GM23248 (cell line): Measurements from ENCODE around the gene POLN. TPM values are rescaled to one million over a fixed set of nuclear protein-coding genes. Genes with fewer than 3 reads are reported as not detected.

Source experiments
- DNase-seq: peaks from one replicate; pipeline ENCODE4 v3.0.0-alpha.2; 2015
- H2AFZ ChIP-seq: fragments of 200-600 bp; sonication (generic); 2 replicates; pipeline ENCODE4 v1.6.1; 2016; ENCODE audit warnings: antibody characterized with exemption
- H3F3A ChIP-seq: fragments of 200-600 bp; sonication (generic); 2 replicates; pipeline ENCODE4 v1.6.1; 2016; ENCODE audit warnings: mild to moderate bottlenecking, antibody characterized with exemption, mixed run types; ENCODE audit not compliant: insufficient read depth
- H3K27ac ChIP-seq: fragments of 200-600 bp; sonication (generic); 2 replicates; pipeline ENCODE4 v1.5.1; 2016; ENCODE audit warnings: mild to moderate bottlenecking
- H3K27me3 ChIP-seq: fragments of 200-600 bp; sonication (generic); replicated peaks from 2 replicates; pipeline ENCODE4 v1.6.1; 2016; ENCODE audit warnings: mild to moderate bottlenecking; ENCODE audit not compliant: insufficient read depth
- H3K36me3 ChIP-seq: fragments of 200-600 bp; sonication (generic); 2 replicates; pipeline ENCODE4 v1.6.1; 2016; ENCODE audit warnings: low read depth, mild to moderate bottlenecking
- H3K4me1 ChIP-seq: fragments of 200-600 bp; sonication (generic); 2 replicates; pipeline ENCODE4 v1.6.1; 2016; ENCODE audit warnings: mild to moderate bottlenecking; ENCODE audit not compliant: insufficient read depth
- H3K4me2 ChIP-seq: fragments of 200-600 bp; sonication (generic); one replicate; pipeline ENCODE4 v1.6.1; 2016; ENCODE audit warnings: mild to moderate bottlenecking; ENCODE audit not compliant: unreplicated experiment
- H3K4me3 ChIP-seq: fragments of 200-600 bp; sonication (generic); 2 replicates; pipeline ENCODE4 v1.5.1; 2016; ENCODE audit warnings: mild to moderate bottlenecking
- H3K79me2 ChIP-seq: fragments of 200-600 bp; sonication (generic); 2 replicates; pipeline ENCODE4 v1.6.1; 2016; ENCODE audit warnings: mild to moderate bottlenecking; ENCODE audit not compliant: insufficient read depth
- H3K9ac ChIP-seq: fragments of 200-600 bp; sonication (generic); 2 replicates; pipeline ENCODE4 v1.6.1; 2016; ENCODE audit warnings: mild to moderate bottlenecking
- H3K9me2 ChIP-seq: fragments of 200-600 bp; sonication (generic); 2 replicates; pipeline ENCODE4 v1.6.1; 2016; ENCODE audit warnings: mixed run types, mild to moderate bottlenecking, moderate library complexity; ENCODE audit not compliant: insufficient read depth
- H3K9me3 ChIP-seq: fragments of 200-600 bp; sonication (generic); one replicate; pipeline ENCODE4 v1.6.1; 2017; ENCODE audit warnings: low read depth
- H4K20me1 ChIP-seq: fragments of 200-600 bp; sonication (generic); 2 replicates; pipeline ENCODE4 v1.6.0; 2016; ENCODE audit not compliant: insufficient read depth
- EZH2 ChIP-seq: fragments of 200-600 bp; sonication (generic); IDR thresholded peaks from 2 replicates; pipeline ENCODE4 v1.6.1; 2018; ENCODE audit warnings: antibody characterized with exemption, mild to moderate bottlenecking; ENCODE audit not compliant: insufficient read depth, poor library complexity, severe bottlenecking
- EZH2phosphoT487 ChIP-seq: fragments of 200-600 bp; sonication (generic); IDR thresholded peaks from 2 replicates; pipeline ENCODE4 v1.6.1; 2018; ENCODE audit warnings: antibody characterized with exemption, moderate library complexity, mild to moderate bottlenecking, low read depth; ENCODE audit not compliant: insufficient read depth
- WGBS, 2 experiments: methylation state at CpG; one replicate each; pipeline ENCODE4 v1.1.6; 2015 to 2017; ENCODE audit warnings: low lambda C conversion rate in 2 of 2, low coverage in 1 of 2; ENCODE audit errors: missing lambda C conversion rate in 2 of 2; 5-methylcytosine and 5-hydroxymethylcytosine counted together
- in situ Hi-C: fragments of 300-500 bp; cut with MboI; formaldehyde crosslinking; loops from 2 replicates; pipeline ENCODE4 v1.15.0; 2020
- polyA plus RNA-seq: library from polyadenylated mRNA; unstranded; fragments of >200 nt; fragmentation: Nextera tagmentation; extraction: Ambion mirVana; gene quantifications from 2 replicates; pipeline ENCODE4 v1.2.1, GENCODE V29; 2016
- total RNA-seq: library from RNA; depleted of rRNA; stranded (reverse); fragments of >200 nt; shearing (Covaris generic); gene quantifications from 2 replicates; pipeline ENCODE4 v1.2.3, GENCODE V29; 2014

The POLN gene
- total and polyA plus RNA-seq, 2 experiments from 2014 or later = 1.6 to 3.9 TPM

- 95 to 97% methylated on average over 1 of the region's 1 CpG for WGBS, 2 experiments
- H3K9ac ChIP-seq = no peak overlapping the region
- H3K4me2 ChIP-seq = no peak overlapping the region
- H2AFZ ChIP-seq = no peak overlapping the region
- no peaks in the 10 kb centered on the region for H3F3A ChIP-seq
- DNase-seq = no peak
- no peaks in the 10 kb centered on the region for H4K20me1 ChIP-seq
- H3K27me3 ChIP-seq = no peaks in the 10 kb centered on the region
- no peak overlapping the region for H3K4me3 ChIP-seq
- no peaks in the 10 kb centered on the region for H3K4me1 ChIP-seq
- H3K36me3 ChIP-seq = no peaks in the 10 kb centered on the region
- H3K9me3 ChIP-seq = no peaks in the 10 kb centered on the region
- TF ChIP-seq EZH2 (no peak), EZH2phosphoT487 (no peak)
- in situ Hi-C loops = no loop called here
- H3K79me2 ChIP-seq = no peaks in the 10 kb centered on the region
- H3K9me2 ChIP-seq = no peaks in the 10 kb centered on the region
- no peak overlapping the region for H3K27ac ChIP-seq
Observed at GRCh38 chr4:2089222-2089621, 152.7 kb downstream of the POLN start.

- Histone ChIP-seq H3K9ac (no peak overlapping the region), H3K9me3 (no peaks in the 10 kb centered on the region), H3F3A (no peaks in the 10 kb centered on the region), H3K36me3 (no peaks in the 10 kb centered on the region), H3K79me2 (no peaks in the 10 kb centered on the region), H2AFZ (no peak overlapping the region), H4K20me1 (no peaks in the 10 kb centered on the region), H3K9me2 (no peaks in the 10 kb centered on the region), H3K27ac (no peak overlapping the region), H3K4me2 (no peak overlapping the region), H3K4me3 (no peak overlapping the region), H3K4me1 (no peaks in the 10 kb centered on the region), H3K27me3 (no peaks in the 10 kb centered on the region)
- in situ Hi-C loops = no loop called here
- peak; percentile 51 for DNase-seq
- TF ChIP-seq EZH2phosphoT487 (no peak), EZH2 (no peak)
Observed at GRCh38 chr4:2087170-2087569, 154.8 kb downstream of the POLN start.

- Histone ChIP-seq H3F3A (no peaks in the 10 kb centered on the region), H3K9me2 (no peaks in the 10 kb centered on the region), H3K4me3 (no peak overlapping the region), H2AFZ (no peak overlapping the region), H4K20me1 (no peaks in the 10 kb centered on the region), H3K79me2 (no peaks in the 10 kb centered on the region), H3K9ac (no peak overlapping the region), H3K36me3 (no peaks in the 10 kb centered on the region), H3K27ac (no peak overlapping the region), H3K4me2 (no peak overlapping the region), H3K9me3 (no peaks in the 10 kb centered on the region), H3K27me3 (no peaks in the 10 kb centered on the region), H3K4me1 (no peaks in the 10 kb centered on the region)
- in situ Hi-C loops = no loop called here
- DNase-seq = no peak
- TF ChIP-seq EZH2phosphoT487 = no peak
- no peak for TF ChIP-seq EZH2
- WGBS, 2 experiments = 85 to 88% methylated on average over 8 of the region's 8 CpGs
Observed at GRCh38 chr4:2085496-2085901, 156.4 kb downstream of the POLN start.

GRCh38 chr4:2084316-2084715 is 157.6 kb downstream of the POLN start:
- H3K4me3 ChIP-seq = no peak overlapping the region
- H3K9me2 ChIP-seq = no peaks in the 10 kb centered on the region
- in situ Hi-C loops = no loop called here
- H3F3A ChIP-seq = no peaks in the 10 kb centered on the region
- no peaks in the 10 kb centered on the region for H3K9me3 ChIP-seq
- no peaks in the 10 kb centered on the region for H3K36me3 ChIP-seq
- H3K79me2 ChIP-seq = no peaks in the 10 kb centered on the region
- TF ChIP-seq EZH2 (no peak), EZH2phosphoT487 (no peak)
- peak; percentile 49 for DNase-seq
- no peak overlapping the region for H2AFZ ChIP-seq
- H3K4me1 ChIP-seq = no peaks in the 10 kb centered on the region
- no peak overlapping the region for H3K9ac ChIP-seq
- no peak overlapping the region for H3K27ac ChIP-seq
- H3K27me3 ChIP-seq = no peaks in the 10 kb centered on the region
- H4K20me1 ChIP-seq = no peaks in the 10 kb centered on the region
- H3K4me2 ChIP-seq = no peak overlapping the region
- 74 to 78% methylated on average over 13 of the region's 13 CpGs for WGBS, 2 experiments

GRCh38 chr4:2083826-2084160 is 158.1 kb downstream of the POLN start:
- no peaks in the 10 kb centered on the region for H3K27me3 ChIP-seq
- no peak overlapping the region for H3K9ac ChIP-seq
- DNase-seq = no peak
- WGBS, 2 experiments = 87 to 88% methylated on average over 6 of the region's 6 CpGs
- H3K9me2 ChIP-seq = no peaks in the 10 kb centered on the region
- H3K4me1 ChIP-seq = no peaks in the 10 kb centered on the region
- TF ChIP-seq EZH2phosphoT487 = no peak
- TF ChIP-seq EZH2 = no peak
- H4K20me1 ChIP-seq = no peaks in the 10 kb centered on the region
- H2AFZ ChIP-seq = no peak overlapping the region
- H3F3A ChIP-seq = no peaks in the 10 kb centered on the region
- no peaks in the 10 kb centered on the region for H3K79me2 ChIP-seq
- no peaks in the 10 kb centered on the region for H3K9me3 ChIP-seq
- no peak overlapping the region for H3K4me2 ChIP-seq
- in situ Hi-C loops = no loop called here
- H3K36me3 ChIP-seq = no peaks in the 10 kb centered on the region
- H3K4me3 ChIP-seq = no peak overlapping the region
- H3K27ac ChIP-seq = no peak overlapping the region
